Measurements from ENCODE around the gene TCP11L2.
"Not testable (repeated sequence)": the region's sequence is repeated elsewhere in the genome, so short reads cannot be mapped to it uniquely, and the experiment has no call there.

Gene TCP11L2

GRCh38 chr12:106284358-106285105, 18.0 kb upstream of the TCP11L2 start:
- DNase-seq (ENCODE audit: low read depth in 2 of 3, low spot score in 2 of 3), result no peak

- no peak for DNase-seq (ENCODE audit: low read depth in 2 of 3, low spot score in 2 of 3)
Observed at GRCh38 chr12:106285982-106286381, 16.6 kb upstream of the TCP11L2 start.

- not testable (repeated sequence) for DNase-seq (ENCODE audit: low read depth in 2 of 3, low spot score in 2 of 3)
Observed at GRCh38 chr12:106286576-106287162, 15.9 kb upstream of the TCP11L2 start.

- DNase-seq (ENCODE audit: low read depth in 2 of 3, low spot score in 2 of 3), result no peak
Observed at GRCh38 chr12:106287364-106287763, 15.2 kb upstream of the TCP11L2 start.

- DNase-seq (ENCODE audit: low read depth in 2 of 3, low spot score in 2 of 3), result no peak
Observed at GRCh38 chr12:106288101-106288493, 14.4 kb upstream of the TCP11L2 start.

GRCh38 chr12:106288494-106289195, 13.9 kb upstream of the TCP11L2 start:
- DNase-seq (ENCODE audit: low read depth in 2 of 3, low spot score in 2 of 3), result no peak

- no peak for DNase-seq (ENCODE audit: low read depth in 2 of 3, low spot score in 2 of 3)
Observed at GRCh38 chr12:106289196-106289681, 13.3 kb upstream of the TCP11L2 start.

- DNase-seq (ENCODE audit: low read depth in 2 of 3, low spot score in 2 of 3), result no peak
Observed at GRCh38 chr12:106290666-106291065, 11.9 kb upstream of the TCP11L2 start.

GRCh38 chr12:106291342-106291741, 11.2 kb upstream of the TCP11L2 start:
- DNase-seq (ENCODE audit: low read depth in 2 of 3, low spot score in 2 of 3), result no peak

- DNase-seq (ENCODE audit: low read depth in 2 of 3, low spot score in 2 of 3), result no peak
Observed at GRCh38 chr12:106292339-106292738, 10.2 kb upstream of the TCP11L2 start.

- DNase-seq (ENCODE audit: low read depth in 2 of 3, low spot score in 2 of 3), result no peak
Observed at GRCh38 chr12:106296179-106296877, 6.2 kb upstream of the TCP11L2 start.

GRCh38 chr12:106297075-106297474, 5.5 kb upstream of the TCP11L2 start:
- no peak for DNase-seq (ENCODE audit: low read depth in 2 of 3, low spot score in 2 of 3)

GRCh38 chr12:106297681-106298080, 4.9 kb upstream of the TCP11L2 start:
- DNase-seq (ENCODE audit: low read depth in 2 of 3, low spot score in 2 of 3), result no peak

- no peak for DNase-seq (ENCODE audit: low read depth in 2 of 3, low spot score in 2 of 3)
Observed at GRCh38 chr12:106299202-106299774, 3.2 kb upstream of the TCP11L2 start.

- DNase-seq (ENCODE audit: low read depth in 2 of 3, low spot score in 2 of 3), result no peak
Observed at GRCh38 chr12:106300761-106301160, 1.8 kb upstream of the TCP11L2 start.

GRCh38 chr12:106301241-106301610, 1.3 kb upstream of the TCP11L2 start:
- no peak for DNase-seq (ENCODE audit: low read depth in 2 of 3, low spot score in 2 of 3)

- DNase-seq (ENCODE audit: low read depth in 2 of 3, low spot score in 2 of 3), result peak in 2 of 3 experiments; percentile 4 to 19
Observed at GRCh38 chr12:106301611-106302321, 767 bp upstream of the TCP11L2 start.

GRCh38 chr12:106303202-106303820, 778 bp downstream of the TCP11L2 start:
- DNase-seq (ENCODE audit: low read depth in 2 of 3, low spot score in 2 of 3), result peak; percentile 30 to 41 (median 35)

GRCh38 chr12:106304001-106304421, 1.5 kb downstream of the TCP11L2 start:
- DNase-seq (ENCODE audit: low read depth in 2 of 3, low spot score in 2 of 3), result no peak

- no peak for DNase-seq (ENCODE audit: low read depth in 2 of 3, low spot score in 2 of 3)
Observed at GRCh38 chr12:106304797-106305196, 2.3 kb downstream of the TCP11L2 start.

Measured in activated CD8-positive, alpha-beta memory T cell treated with anti-CD3 and anti-CD28 coated beads for 48 hours (primary cell).